ENCODE data around the gene CCDC88C.

- TF ChIP-seq EP300 (IDR thresholded peaks at IDR 0.05) (no peak), CTCF (IDR thresholded peaks at IDR 0.05) (no peak)
Measured at GRCh38 chr14:91374287-91374878, 43.2 kb downstream of the CCDC88C start.

Measured in upper lobe of left lung (tissue), 4 donors.